Bronchial epithelial cell (primary cell): ENCODE results near the gene KCNN4. TPM values are rescaled to one million over a fixed set of nuclear protein-coding genes. Genes with fewer than 3 reads are reported as not detected.

ENCODE experiments used
- DNase-seq: peaks from one replicate; pipeline ENCODE4 v3.0.0-alpha.2; 2010; ENCODE audit warnings: low read depth
- FAIRE-seq: peaks from 2 replicates; lab custom pipeline; 2011; peaks lifted over from hg19 to GRCh38; lab: Jason Lieb, UNC
- H3K27me3 ChIP-seq: 2 replicates; pipeline ENCODE4 v1.5.1; 2011; ENCODE audit warnings: low read length; ENCODE audit not compliant: control insufficient read depth, insufficient read depth
- H3K36me3 ChIP-seq: 2 replicates; pipeline ENCODE4 v1.5.1; 2011; ENCODE audit warnings: low read length; ENCODE audit not compliant: control insufficient read depth, insufficient read depth
- H3K4me3 ChIP-seq: 2 replicates; pipeline ENCODE4 v1.5.1; 2011; ENCODE audit warnings: mild to moderate bottlenecking, low read depth, low read length, control low read depth
- total RNA-seq: library from RNA; depleted of rRNA; stranded (reverse); fragments of >200 nt; gene quantifications from 2 replicates; pipeline ENCODE4 v1.2.1, GENCODE V29; 2014
- TF ChIP-seq, protein P1 (sequence below): IDR thresholded peaks from 2 replicates; pipeline ENCODE4 v1.5.1; 2011; ENCODE audit warnings: mild to moderate bottlenecking, moderate library complexity, low read length, control low read depth, inconsistent platforms; ENCODE audit not compliant: insufficient read depth, severe bottlenecking

Gene KCNN4
- total RNA-seq, 1 donor from 2014 or later: 9.7 TPM

DNA sequence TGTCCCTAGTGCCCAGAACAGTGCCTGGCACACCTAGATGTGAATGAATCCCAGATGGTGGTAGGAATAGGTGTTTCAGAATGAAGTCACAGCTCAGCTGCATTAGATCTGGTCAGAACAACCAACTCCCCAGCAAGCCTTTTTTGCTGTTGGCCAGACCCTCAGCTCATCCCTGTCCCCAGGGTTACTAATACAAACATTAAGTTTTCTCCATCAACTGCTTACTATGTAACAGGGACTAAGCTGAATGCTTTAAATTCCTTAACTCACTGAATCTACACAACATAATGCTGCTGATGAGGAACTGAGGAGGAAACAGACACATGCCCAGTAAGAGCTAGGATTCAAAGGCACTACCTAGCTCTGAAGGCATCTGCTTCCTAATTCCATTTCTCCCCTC lies 44.8 kb downstream of the KCNN4 start:
- Histone ChIP-seq H3K27me3 (no peaks in the 10 kb centered on the region), H3K36me3 (peaks cover 15% of the 10 kb centered on the region), H3K4me3 (no peak overlapping the region)
- DNase-seq (no peak), FAIRE-seq (peak; percentile 32)
- TF ChIP-seq, protein P1, sequence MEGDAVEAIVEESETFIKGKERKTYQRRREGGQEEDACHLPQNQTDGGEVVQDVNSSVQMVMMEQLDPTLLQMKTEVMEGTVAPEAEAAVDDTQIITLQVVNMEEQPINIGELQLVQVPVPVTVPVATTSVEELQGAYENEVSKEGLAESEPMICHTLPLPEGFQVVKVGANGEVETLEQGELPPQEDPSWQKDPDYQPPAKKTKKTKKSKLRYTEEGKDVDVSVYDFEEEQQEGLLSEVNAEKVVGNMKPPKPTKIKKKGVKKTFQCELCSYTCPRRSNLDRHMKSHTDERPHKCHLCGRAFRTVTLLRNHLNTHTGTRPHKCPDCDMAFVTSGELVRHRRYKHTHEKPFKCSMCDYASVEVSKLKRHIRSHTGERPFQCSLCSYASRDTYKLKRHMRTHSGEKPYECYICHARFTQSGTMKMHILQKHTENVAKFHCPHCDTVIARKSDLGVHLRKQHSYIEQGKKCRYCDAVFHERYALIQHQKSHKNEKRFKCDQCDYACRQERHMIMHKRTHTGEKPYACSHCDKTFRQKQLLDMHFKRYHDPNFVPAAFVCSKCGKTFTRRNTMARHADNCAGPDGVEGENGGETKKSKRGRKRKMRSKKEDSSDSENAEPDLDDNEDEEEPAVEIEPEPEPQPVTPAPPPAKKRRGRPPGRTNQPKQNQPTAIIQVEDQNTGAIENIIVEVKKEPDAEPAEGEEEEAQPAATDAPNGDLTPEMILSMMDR: no peak

GRCh38 chr19:43735013-43735412 lies 45.8 kb downstream of the KCNN4 start:
- peaks cover 15% of the 10 kb centered on the region for H3K36me3 ChIP-seq
- DNase-seq: no peak

DNA sequence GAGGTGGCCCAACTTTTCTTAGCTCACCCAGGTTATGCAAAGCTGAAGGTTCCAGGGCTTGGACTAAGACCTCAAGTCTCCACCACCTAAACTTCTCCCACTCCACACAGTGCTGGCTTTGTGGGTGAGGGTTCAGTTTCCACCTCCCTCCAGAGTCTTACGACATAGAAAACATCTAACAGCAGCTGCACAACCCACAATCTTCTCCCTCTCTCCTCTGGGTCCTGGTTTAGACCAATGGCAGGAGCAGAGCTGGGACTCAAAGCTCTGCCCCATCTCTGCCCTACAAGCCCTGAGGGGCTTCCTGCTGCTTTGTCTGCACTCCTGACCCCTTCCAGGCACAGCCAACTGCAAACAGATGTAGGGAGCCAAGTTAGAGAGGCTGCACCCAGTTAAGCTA lies 48.9 kb downstream of the KCNN4 start:
- Histone ChIP-seq H3K36me3 (peaks cover 14% of the 10 kb centered on the region), H3K4me3 (no peak overlapping the region), H3K27me3 (no peaks in the 10 kb centered on the region)
- TF ChIP-seq, protein P1: no peak
- DNase-seq: no peak
- FAIRE-seq: no peak

More at GRCh38 chr19:43735013-43735412, 45.8 kb downstream of the KCNN4 start:
- no peak overlapping the region for H3K4me3 ChIP-seq
- TF ChIP-seq, protein P1: no peak
- no peak for FAIRE-seq
- no peaks in the 10 kb centered on the region for H3K27me3 ChIP-seq

GRCh38 chr19:43731346-43731745 lies 49.4 kb downstream of the KCNN4 start:
- TF ChIP-seq, protein P1: no peak
- FAIRE-seq: no peak

DNA sequence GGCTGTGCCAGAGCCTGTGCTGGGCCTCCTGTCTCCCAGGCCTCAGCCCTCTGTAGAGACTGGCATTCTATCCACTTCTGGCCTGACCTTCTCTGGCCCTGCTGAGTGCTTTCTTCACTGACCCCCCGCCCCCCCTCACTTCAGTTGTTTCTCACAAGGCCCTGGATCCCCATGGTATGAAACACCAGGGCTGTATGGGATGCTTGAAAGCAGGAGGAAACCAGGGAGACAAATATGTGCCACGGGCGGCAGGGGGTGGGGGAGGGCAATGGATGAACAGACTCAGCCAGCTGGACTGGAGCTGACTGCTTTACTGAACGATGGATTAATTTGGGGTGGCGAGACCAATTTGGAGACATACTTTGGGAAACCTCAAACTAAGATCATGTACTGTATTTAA lies 50.9 kb downstream of the KCNN4 start:
- DNase-seq (no peak), FAIRE-seq (peak; percentile 70)
- Histone ChIP-seq H3K36me3 (peaks cover 11% of the 10 kb centered on the region), H3K27me3 (no peaks in the 10 kb centered on the region), H3K4me3 (no peak overlapping the region)
- TF ChIP-seq, protein P1: no peak

More at GRCh38 chr19:43731346-43731745, 49.4 kb downstream of the KCNN4 start:
- no peak for DNase-seq
- no peak overlapping the region for H3K4me3 ChIP-seq
- H3K36me3 ChIP-seq: peaks cover 13% of the 10 kb centered on the region
- H3K27me3 ChIP-seq: no peaks in the 10 kb centered on the region

GRCh38 chr19:43727593-43727853 lies 53.2 kb downstream of the KCNN4 start:
- DNase-seq (no peak), FAIRE-seq (peak; percentile 32)
- no peak overlapping the region for H3K4me3 ChIP-seq
- peaks cover 5% of the 10 kb centered on the region for H3K36me3 ChIP-seq
- H3K27me3 ChIP-seq: no peaks in the 10 kb centered on the region
- TF ChIP-seq, protein P1: no peak
